Measurements from ENCODE around the gene CUL9.

CUL9 gene

GRCh38 chr6:43202451-43202850 lies 20.5 kb downstream of the CUL9 start:
- no peak for DNase-seq

GRCh38 chr6:43203029-43203717 lies 21.2 kb downstream of the CUL9 start:
- no peak for DNase-seq

- no peak for DNase-seq
Observed at GRCh38 chr6:43203718-43204095, 21.7 kb downstream of the CUL9 start.

GRCh38 chr6:43204271-43205105 lies 22.5 kb downstream of the CUL9 start:
- no peak for DNase-seq

- DNase-seq: no peak
Observed at GRCh38 chr6:43205849-43206248, 23.9 kb downstream of the CUL9 start.

- no peak for DNase-seq
Observed at GRCh38 chr6:43207286-43207685, 25.3 kb downstream of the CUL9 start.

GRCh38 chr6:43211955-43212354 lies 30.0 kb downstream of the CUL9 start:
- DNase-seq: no peak

GRCh38 chr6:43213431-43213830 lies 31.4 kb downstream of the CUL9 start:
- no peak for DNase-seq

- no peak for DNase-seq
Observed at GRCh38 chr6:43215066-43215465, 33.1 kb downstream of the CUL9 start.

GRCh38 chr6:43216200-43216599 lies 34.2 kb downstream of the CUL9 start:
- no peak for DNase-seq

GRCh38 chr6:43217351-43217750 lies 35.4 kb downstream of the CUL9 start:
- no peak for DNase-seq

- DNase-seq: no peak
Observed at GRCh38 chr6:43219119-43219518, 37.1 kb downstream of the CUL9 start.

- no peak for DNase-seq
Observed at GRCh38 chr6:43219814-43220213, 37.8 kb downstream of the CUL9 start.

- no peak for DNase-seq
Observed at GRCh38 chr6:43220439-43220951, 38.5 kb downstream of the CUL9 start.

- DNase-seq: no peak
Observed at GRCh38 chr6:43221046-43221972, 39.3 kb downstream of the CUL9 start.

GRCh38 chr6:43222418-43223059 lies 40.5 kb downstream of the CUL9 start:
- DNase-seq: no peak

- no peak for DNase-seq
Observed at GRCh38 chr6:43223175-43223574, 41.2 kb downstream of the CUL9 start.

GRCh38 chr6:43226192-43226851 lies 44.3 kb downstream of the CUL9 start:
- DNase-seq: no peak

- DNase-seq: peak; percentile 68
Observed at GRCh38 chr6:43228951-43229802, 47.2 kb downstream of the CUL9 start, which contains the start of gene DNPH1. Gene DNPH1, minus strand, starts transcription at chr6:43229481. Its CDS starts 25 bp downstream, at chr6:43229456.

- DNase-seq: no peak
Observed at GRCh38 chr6:43229803-43230620, 48.0 kb downstream of the CUL9 start.

All from NCI-H748 treated with DMSO at 0.1 percent for 48 hours (cell line).